Spleen (tissue), 7 donors: ENCODE data around the gene SULT2B1.
A peak's percentile ranks its signal among the peaks of the same experiment; 100 is the strongest.

Experiments used
- CTCF ChIP-seq, 11 experiments: fragments of 200-600 bp in 7 of 11; fragments of 450-650 bp in 4 of 11; sonication (generic) in 4 of 11; IDR thresholded peaks in 8 of 11; conservative IDR thresholded peaks in 3 of 11; 1 replicate in 7 of 11; 2 replicates in 4 of 11; pipeline versions ENCODE4 v1.4.0 to v1.8.0; 2016 to 2021; ENCODE audit warnings: antibody characterized with exemption in 11 of 11, inconsistent platforms in 4 of 11, mild to moderate bottlenecking in 1 of 11
- POLR2A ChIP-seq, 3 donors: fragments of 450-650 bp; IDR thresholded peaks; one replicate each; pipeline ENCODE4 v1.5.1; 2017; ENCODE audit warnings: antibody characterized with exemption in 3 of 3, mild to moderate bottlenecking in 1 of 3
- POLR2AphosphoS5 ChIP-seq, 3 donors: sonication (generic); formaldehyde crosslinking; IDR thresholded peaks; one replicate each; pipeline ENCODE4 v1.5.1; 2017; ENCODE audit warnings: antibody characterized with exemption in 3 of 3
- donor health status: DM: no; HTN: no; CAD: no; lungs with moderate emphysema.
- donor health status: DM: no; HTN: no; CAD: no.
- donor health status: DM: no; HTN: no; CAD: no.

DNA sequence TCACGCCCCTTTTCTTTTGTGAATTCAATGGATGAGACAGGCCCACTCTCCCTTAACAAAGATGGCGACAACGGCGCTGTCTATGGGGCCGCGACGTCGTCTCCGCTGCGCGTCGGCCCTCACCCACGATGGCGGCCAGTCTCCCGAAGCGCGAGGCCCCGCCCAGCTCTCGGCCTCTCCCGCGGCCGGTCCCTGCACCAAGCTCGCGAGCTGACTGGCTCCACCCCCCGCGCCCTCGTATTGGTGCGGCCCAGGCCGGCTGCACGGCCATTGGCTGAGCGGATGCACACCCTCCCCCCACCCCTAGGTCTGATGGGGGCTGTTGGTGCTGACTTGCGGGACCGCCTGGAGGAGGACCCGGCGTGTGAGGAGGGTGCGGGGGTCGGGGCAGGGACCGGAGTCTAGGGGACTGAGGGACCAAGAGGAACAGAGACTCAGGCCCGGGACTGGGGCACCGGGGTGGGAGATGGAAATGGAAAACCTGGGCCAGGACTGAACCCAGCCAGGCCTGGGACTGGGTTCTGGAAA, 72.2 kb downstream of the SULT2B1 start:
- peak in 1 of 11 experiments; percentile 10 for TF ChIP-seq CTCF (IDR thresholded peaks at IDR 0.05 in 8 of 11, conservative IDR thresholded peaks at IDR 0.05 in 3 of 11)
- no peak for TF ChIP-seq POLR2A (IDR thresholded peaks at IDR 0.05)
- TF ChIP-seq POLR2AphosphoS5 (IDR thresholded peaks at IDR 0.05) = peak; percentile 63 to 89 (median 79)
